GM18526 (cell line): Measurements from ENCODE around the gene TNRC6B.

Experiments used
- POLR2A ChIP-seq: IDR thresholded peaks from 3 replicates; pipeline ENCODE4 v1.6.1; 2011; ENCODE audit not compliant: insufficient read length; ENCODE audit errors: extremely low read depth

The TNRC6B gene

DNA sequence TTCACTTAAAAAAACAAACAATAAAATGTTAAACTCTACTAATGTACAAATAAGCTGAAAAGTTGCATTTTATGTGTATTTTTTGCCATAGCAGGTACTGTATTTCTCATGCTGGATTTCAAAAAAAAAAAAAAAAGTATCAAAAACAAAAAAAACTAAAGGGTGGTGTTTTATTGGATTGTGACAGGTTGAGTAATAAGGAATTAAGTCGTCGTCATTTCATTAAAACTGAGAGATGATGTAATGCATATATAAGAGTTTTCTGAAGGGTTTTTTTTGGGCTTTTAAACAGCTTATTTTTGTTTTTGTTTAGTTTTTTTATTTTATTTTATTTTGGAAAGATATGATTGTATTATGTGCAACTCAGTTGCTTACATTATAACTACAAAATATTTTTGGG is 157.6 kb downstream of the TNRC6B start:
- no peak for TF ChIP-seq POLR2A

DNA sequence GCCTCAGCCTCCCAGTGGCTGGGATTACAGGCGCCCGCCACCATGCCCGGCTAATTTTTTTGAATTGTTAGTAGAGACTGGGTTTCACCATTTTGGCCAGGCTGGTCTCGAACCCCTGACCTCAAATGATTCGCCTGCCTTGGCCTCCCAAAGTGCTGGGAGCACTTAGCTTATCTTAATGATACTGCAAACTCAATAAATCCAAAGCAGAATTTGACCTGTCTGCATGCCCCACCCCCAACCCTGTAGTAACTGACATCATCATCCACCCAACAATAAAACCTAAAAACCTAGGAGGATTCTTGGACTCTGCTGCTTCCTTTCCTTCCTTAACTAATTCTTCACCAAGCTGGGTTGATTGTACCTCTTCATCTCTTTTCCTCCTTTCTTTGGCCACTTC is 162.3 kb downstream of the TNRC6B start:
- TF ChIP-seq POLR2A = no peak

DNA sequence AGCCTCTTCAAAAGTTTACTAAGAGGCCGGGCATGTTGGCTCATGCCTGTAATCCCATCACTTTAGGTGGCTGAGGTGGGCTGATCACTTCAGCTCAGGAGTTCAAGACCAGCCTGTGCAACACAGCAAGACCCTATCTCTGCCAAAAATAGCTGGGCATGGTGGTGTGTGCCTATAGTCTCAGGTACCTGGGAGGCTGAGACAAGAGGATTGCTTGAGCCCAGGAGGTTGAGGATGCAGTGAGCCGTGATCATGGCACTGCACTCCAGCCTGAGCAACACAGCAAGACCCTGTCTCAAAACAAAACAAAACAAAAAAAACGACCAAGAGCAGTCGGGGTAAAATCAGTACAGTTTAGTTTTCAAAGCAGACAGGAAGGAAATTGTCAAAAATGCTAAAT is 163.9 kb downstream of the TNRC6B start:
- no peak for TF ChIP-seq POLR2A

DNA sequence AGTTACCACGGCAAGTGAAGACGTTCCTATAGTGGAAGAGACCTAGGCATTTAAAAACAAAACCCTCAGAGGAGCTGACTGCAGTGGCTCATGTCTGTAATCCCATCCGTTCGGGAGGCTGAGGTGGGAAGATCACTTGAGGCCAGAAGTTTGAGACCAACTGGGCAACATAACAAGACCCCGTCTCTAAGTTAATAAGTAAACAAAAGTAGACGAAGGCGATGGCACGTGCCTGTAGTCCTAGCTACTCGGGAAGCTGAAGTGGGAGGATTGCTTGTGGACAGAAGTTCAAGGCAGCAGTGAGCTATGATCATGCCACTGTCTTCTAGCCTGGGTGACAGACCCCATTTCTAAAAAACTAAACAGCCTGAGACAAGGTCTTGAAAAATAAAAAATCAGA is 164.8 kb downstream of the TNRC6B start:
- TF ChIP-seq POLR2A = no peak

DNA sequence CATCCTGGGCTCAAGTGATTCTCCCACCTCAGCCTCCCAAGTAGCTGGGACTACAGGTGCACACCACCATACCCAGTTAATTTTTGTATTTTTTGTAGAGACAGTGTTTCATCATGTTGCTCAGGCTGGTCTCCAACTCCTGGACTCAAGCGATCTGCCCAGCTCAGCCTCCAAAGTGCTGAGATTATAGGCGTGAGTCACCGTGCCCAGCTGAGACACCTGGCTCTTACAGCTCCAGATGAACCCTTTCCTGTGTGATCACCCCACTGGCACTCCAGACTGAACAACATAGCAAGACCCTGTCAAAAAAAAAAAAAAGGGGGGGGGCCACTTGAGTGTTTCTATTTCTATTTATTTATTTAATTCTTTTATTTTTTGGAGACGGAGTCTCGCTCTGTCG is 167.5 kb downstream of the TNRC6B start:
- no peak for TF ChIP-seq POLR2A

DNA sequence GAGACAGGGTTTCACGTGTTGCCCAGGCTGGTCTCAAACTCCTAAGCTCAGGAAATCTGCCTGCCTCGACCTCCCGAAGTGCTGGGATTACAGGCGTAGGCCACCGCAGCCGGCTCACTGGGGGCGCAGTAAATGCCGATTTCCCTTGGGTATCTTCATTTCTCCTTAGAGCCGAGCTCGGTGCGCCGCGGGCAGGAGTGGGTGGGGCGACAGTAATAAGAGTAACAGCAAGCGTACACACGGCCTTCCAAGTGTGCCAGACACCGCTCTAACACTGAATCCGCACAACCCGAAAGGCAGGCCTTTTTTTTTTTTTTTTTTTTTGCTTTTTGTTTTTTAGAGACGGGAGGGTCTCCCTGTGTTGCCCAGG is 168.1 kb downstream of the TNRC6B start:
- no peak for TF ChIP-seq POLR2A

DNA sequence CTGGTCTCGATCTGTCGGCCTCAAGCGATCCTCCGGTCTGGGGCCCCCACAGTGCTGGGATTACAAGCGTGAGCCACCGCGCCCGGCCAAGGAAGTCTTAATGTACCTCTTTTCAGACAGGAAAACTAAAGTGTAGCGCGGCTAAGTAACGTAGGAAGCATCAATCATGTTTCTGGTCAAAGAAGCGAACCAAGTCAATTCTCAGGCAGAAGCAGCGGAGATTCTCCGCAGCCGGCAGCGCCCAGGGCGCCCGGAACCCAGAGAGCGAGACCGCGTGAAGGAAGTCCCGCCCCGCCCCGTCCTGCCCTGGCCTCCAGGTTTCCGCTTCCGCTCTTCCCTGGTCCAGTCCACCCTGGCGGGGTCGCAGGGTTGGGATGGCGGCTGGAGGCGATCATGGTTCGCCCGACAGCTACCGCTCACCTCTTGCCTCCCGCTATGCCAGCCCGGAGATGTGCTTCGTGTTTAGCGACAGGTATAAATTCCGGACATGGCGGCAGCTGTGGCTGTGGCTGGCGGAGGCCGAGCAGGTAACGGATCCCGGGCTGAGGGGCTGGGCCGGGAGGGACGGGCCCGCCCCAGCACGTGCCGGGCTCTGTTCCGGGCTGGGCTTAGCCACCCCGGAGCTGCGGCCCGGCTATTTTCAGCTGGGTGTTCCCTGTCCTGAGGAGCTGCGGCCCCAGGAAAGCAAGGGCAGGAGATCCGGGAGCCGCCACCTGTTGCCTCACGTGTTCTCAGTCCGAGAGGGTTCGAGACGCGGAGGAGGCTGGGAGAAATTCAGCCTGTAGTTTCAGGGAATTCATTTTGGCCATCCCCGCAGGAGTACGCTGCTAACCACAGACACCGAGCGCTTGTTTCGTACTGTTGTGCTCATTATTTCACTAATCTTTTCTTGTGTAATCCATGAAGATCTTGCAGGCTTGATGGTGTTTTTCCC is 168.7 kb downstream of the TNRC6B start, which contains the start of gene ADSL:
Gene ADSL (plus strand): TSS at position 316 of the 934 bp plus-strand sequence. CDS start 59 bp downstream, at position 375.
- peak; percentile 98 for TF ChIP-seq POLR2A

DNA sequence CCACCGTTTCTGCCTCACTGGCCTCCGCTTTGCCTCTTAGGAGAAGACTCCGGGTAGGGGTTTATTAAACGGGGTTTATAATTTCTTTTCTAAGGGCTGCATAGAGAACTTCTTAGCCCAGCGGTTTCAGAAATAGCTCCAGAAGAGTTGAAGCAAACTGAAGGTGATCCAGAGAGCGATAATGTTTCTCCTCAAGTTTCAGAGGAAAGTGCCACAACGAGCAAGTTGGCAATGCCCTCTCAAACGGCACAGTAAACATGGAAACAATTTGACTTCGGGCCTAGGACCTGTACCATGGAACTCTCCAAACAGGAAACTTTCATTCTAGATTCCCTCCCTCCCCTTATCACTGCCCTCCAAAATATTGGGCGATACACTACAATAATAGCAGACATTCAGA is 169.6 kb downstream of the TNRC6B start:
- no peak for TF ChIP-seq POLR2A

DNA sequence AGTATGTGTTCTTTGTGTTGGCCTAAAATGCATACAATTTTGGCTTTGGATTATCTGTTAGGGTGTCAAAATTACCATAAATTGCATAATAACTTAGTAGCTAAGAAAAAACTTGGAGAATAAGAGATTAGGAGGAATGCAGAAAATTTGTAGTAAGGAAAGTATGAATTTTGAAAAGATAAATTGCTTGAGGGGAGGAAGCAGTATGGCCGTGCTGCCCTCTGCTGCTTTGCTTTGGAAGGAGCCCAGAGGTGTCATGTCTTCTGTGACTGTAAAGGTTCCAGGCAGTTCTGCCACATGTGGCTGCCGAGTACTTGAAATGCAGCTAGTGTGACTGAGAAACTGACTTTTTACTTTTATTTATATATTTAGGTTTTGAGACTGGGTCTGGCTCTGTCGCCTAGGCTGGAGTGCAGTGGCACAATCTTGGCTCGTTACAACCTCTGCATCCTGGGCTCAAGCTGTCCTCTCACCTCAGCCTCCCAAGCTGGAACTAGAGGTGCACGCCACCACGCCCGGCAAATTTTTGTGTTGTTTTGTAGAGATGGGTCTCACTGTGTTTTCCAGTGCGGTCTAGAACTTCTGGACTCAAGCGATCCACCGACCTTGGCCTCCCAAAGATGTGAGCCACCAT is 170.4 kb downstream of the TNRC6B start:
- no peak for TF ChIP-seq POLR2A

DNA sequence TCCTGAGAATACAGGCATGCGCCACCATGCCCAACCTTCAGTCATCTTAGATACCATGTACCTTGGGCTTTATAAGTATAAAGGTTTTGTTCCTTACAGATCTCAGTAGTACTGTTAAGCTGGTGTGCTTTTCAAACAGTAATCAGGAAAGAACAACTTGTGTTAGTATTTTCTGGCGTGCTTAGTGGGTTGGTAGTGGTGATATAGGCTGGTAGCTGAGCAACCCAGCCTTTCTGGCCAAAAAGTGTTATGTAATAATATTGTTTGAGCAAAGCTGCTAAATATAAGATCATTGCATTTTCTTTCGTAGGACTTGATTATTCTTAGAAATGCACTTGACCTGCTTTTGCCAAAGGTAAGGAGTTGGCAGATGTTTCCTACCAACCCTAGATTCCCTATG is 175.0 kb downstream of the TNRC6B start:
- TF ChIP-seq POLR2A = no peak

DNA sequence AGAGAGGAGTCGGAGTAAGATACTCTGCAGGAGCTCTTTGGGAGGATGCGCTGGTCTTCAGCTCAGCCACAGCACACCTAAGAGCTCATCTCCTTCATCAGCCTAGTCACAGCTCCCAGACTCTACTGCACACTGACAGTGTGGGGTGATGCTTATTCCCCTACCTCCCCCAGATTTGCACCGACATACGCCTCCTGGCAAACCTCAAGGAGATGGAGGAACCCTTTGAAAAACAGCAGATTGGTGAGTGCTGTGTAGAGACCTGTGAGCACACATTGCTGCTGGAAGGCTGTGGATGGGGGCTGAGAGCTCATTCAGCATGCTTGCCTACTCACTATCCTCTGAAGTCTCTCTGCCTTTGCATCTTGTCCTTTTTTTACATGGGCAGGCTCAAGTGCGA is 183.4 kb downstream of the TNRC6B start:
- TF ChIP-seq POLR2A = no peak

DNA sequence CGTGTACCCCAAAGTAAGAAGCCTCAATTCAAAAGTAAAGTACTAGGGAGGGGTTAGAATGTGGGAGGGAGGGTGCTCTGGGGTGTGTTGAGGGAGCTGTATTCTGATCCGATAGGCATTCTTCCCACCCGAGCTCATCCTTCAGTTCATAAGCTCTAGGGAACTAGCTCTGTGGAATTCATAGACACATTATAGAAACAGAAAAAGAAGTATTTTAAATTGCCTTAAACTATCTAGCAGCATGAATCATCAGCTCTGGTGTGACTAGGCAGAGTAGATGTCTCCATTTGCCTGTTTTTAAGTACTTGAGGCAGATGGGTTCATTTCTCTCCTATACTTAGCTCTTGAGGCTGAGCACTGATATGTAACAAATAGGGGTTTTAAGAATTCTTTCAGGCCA is 185.3 kb downstream of the TNRC6B start:
- TF ChIP-seq POLR2A = no peak

DNA sequence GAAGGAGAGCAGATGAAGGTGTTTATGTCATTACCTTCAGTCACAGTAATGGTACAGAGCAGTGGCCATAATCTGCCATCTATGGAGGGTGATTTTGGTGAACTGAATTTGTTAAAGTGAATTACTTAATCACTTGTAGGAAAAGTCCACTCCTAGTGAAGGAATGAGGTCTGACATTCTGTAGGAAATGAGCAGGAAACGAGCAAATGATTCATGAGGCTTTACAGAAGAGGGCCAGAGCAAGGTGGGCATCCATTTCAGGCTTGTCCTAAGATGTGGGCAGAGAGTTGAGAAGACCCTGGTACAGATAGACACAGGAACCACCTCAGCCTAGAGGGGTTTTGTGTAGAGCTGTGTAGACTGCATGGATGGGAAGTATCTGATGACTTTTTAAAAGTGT is 186.7 kb downstream of the TNRC6B start:
- no peak for TF ChIP-seq POLR2A

DNA sequence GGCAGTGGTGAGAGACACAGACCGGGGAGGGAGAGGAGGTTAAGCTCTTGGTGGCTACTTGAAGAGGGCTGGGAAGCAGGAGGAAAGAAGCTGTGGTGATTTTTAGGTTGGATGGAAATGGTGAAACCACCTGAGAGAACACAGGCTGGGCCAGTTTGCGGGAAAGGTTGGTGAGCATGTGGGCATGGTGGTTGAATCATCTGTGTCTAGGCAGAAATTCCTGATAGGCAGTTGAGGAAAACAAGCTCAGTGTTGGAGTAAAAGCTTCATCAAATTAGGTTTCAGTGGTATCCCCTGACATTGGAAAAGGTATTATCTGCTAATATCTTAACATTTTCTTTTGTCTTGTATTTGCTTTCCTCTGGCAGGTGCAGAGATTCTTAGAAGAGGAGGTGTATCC is 188.3 kb downstream of the TNRC6B start:
- TF ChIP-seq POLR2A = no peak

DNA sequence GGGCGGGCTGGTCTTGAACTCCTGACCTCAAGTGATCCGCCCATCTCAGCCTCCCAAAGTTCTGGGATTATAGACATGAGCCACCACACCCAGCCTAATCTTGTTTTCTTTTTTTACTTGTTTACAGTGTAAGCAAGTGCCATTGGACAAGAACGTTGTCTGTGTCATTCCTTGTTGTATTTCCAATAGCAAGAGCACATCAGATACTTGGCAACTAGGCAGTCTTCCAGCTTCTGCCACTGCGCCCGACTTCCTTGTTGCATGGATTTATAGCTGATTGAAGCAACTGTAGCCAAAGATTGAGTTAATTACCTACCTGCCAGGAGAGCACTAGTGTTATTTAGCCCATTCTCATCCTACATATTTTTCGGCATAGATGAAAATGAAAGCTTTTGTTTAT is 189.6 kb downstream of the TNRC6B start:
- no peak for TF ChIP-seq POLR2A

DNA sequence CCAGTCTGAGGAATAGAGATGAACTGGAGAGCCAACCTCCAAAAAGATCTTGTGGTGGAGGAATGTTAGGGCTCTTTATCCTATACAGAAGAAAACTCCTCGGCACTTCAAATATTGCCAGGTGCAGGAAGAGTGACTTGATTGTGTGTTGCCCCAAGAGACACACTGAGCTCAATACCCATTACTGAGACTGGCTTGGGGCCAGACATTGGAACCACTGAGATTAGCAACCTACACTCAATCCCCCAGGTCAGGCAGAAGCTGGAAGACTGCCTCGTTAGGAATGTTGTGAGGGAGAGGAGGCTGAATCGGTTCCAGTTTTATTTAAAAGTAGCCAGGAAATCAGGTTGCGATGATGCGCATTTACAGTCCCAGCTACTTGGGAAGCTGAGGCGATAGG is 190.3 kb downstream of the TNRC6B start:
- TF ChIP-seq POLR2A = no peak
